ENCODE measurements around the gene NDEL1.

Gene NDEL1

GRCh38 chr17:8480011-8480976, 44.6 kb downstream of the NDEL1 start:
- Histone ChIP-seq H3K4me1 (ENCODE audit: control insufficient read depth, insufficient read depth, low read length) (peaks cover 17% of the 10 kb centered on the region), H3K9me3 (ENCODE audit: control insufficient read depth, low read length) (peaks cover 11% of the 10 kb centered on the region), H3K9ac (ENCODE audit: low read length) (peak overlapping the region; percentile 25), H3K36me3 (ENCODE audit: control insufficient read depth, insufficient read depth, low read length, severe bottlenecking) (peaks cover 57% of the 10 kb centered on the region), H3K4me3 (ENCODE audit: low read length) (peak overlapping the region; percentile 37), H3K27me3 (replicated peaks; ENCODE audit: control insufficient read depth, insufficient read depth, low read length) (no peaks in the 10 kb centered on the region)
- DNase-seq (ENCODE audit: low read depth): no peak

DNA sequence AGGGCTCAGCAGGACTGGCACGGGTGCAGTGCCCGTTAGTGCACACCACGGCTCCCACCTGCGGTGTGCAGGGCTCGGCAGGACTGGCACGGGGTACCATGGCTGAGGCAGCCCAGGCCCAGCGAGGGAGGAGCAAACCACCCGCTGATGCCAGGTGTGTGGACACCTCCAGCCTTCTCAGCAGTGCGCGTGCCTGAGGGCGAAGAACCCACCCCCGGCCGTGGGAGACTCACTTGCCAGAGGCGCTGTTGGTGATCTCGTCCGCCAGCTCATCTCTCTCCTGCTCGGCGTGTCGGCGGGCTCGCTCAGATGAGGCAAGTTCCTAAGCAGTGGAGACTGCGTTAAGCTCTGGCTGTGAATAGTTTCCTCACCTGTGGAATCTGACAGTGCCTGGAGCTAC, 45.4 kb downstream of the NDEL1 start:
- Histone ChIP-seq H3K27me3 (replicated peaks; ENCODE audit: control insufficient read depth, insufficient read depth, low read length) (no peaks in the 10 kb centered on the region), H3K9ac (ENCODE audit: low read length) (no peak overlapping the region), H3K4me1 (ENCODE audit: control insufficient read depth, insufficient read depth, low read length) (peaks cover 17% of the 10 kb centered on the region), H3K4me3 (ENCODE audit: low read length) (no peak overlapping the region), H3K36me3 (ENCODE audit: control insufficient read depth, insufficient read depth, low read length, severe bottlenecking) (peaks cover 49% of the 10 kb centered on the region), H3K9me3 (ENCODE audit: control insufficient read depth, low read length) (peaks cover 11% of the 10 kb centered on the region)
- no peak for DNase-seq (ENCODE audit: low read depth)

DNA sequence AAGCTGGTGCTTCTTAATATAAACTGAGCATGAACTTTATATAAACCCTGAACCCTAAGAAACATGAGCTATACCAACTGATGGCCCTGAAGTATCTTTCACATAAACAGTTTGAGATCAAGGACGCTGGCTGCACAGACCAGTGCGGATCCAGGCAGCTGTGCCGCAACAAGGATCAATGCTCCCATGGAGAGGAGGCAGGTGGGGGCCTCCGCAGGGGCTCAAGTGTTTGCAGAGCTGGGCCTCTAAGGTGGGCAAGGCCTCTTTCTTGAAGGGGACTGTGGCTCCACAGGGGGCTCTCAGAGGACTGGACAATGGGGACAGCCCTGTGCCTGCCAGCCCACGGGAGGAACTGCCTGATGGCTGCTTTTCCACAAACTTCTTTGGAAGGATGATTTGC, 46.0 kb downstream of the NDEL1 start:
- no peaks in the 10 kb centered on the region for H3K27me3 ChIP-seq (replicated peaks; ENCODE audit: control insufficient read depth, insufficient read depth, low read length)
- H3K9me3 ChIP-seq (ENCODE audit: control insufficient read depth, low read length): peaks cover 11% of the 10 kb centered on the region
- H3K36me3 ChIP-seq (ENCODE audit: control insufficient read depth, insufficient read depth, low read length, severe bottlenecking): peaks cover 43% of the 10 kb centered on the region
- no peak overlapping the region for H3K4me3 ChIP-seq (ENCODE audit: low read length)
- H3K9ac ChIP-seq (ENCODE audit: low read length): no peak overlapping the region
- DNase-seq (ENCODE audit: low read depth): no peak
- H3K4me1 ChIP-seq (ENCODE audit: control insufficient read depth, insufficient read depth, low read length): peaks cover 17% of the 10 kb centered on the region

- Histone ChIP-seq H3K36me3 (ENCODE audit: control insufficient read depth, insufficient read depth, low read length, severe bottlenecking) (peaks cover 41% of the 10 kb centered on the region), H3K4me3 (ENCODE audit: low read length) (no peak overlapping the region), H3K4me1 (ENCODE audit: control insufficient read depth, insufficient read depth, low read length) (peaks cover 17% of the 10 kb centered on the region), H3K9me3 (ENCODE audit: control insufficient read depth, low read length) (peaks cover 11% of the 10 kb centered on the region), H3K9ac (ENCODE audit: low read length) (no peak overlapping the region), H3K27me3 (replicated peaks; ENCODE audit: control insufficient read depth, insufficient read depth, low read length) (no peaks in the 10 kb centered on the region)
- no peak for DNase-seq (ENCODE audit: low read depth)
Measured at GRCh38 chr17:8482546-8482945, 46.9 kb downstream of the NDEL1 start.

GRCh38 chr17:8484465-8484864, 48.8 kb downstream of the NDEL1 start:
- Histone ChIP-seq H3K9me3 (ENCODE audit: control insufficient read depth, low read length) (peaks cover 11% of the 10 kb centered on the region), H3K9ac (ENCODE audit: low read length) (no peak overlapping the region), H3K27me3 (replicated peaks; ENCODE audit: control insufficient read depth, insufficient read depth, low read length) (no peaks in the 10 kb centered on the region), H3K4me1 (ENCODE audit: control insufficient read depth, insufficient read depth, low read length) (peaks cover 14% of the 10 kb centered on the region), H3K4me3 (ENCODE audit: low read length) (no peak overlapping the region), H3K36me3 (ENCODE audit: control insufficient read depth, insufficient read depth, low read length, severe bottlenecking) (peaks cover 39% of the 10 kb centered on the region)
- DNase-seq (ENCODE audit: low read depth): no peak

- Histone ChIP-seq H3K9me3 (ENCODE audit: control insufficient read depth, low read length) (peaks cover 11% of the 10 kb centered on the region), H3K4me1 (ENCODE audit: control insufficient read depth, insufficient read depth, low read length) (peaks cover 4% of the 10 kb centered on the region), H3K36me3 (ENCODE audit: control insufficient read depth, insufficient read depth, low read length, severe bottlenecking) (peaks cover 39% of the 10 kb centered on the region), H3K9ac (ENCODE audit: low read length) (no peak overlapping the region), H3K27me3 (replicated peaks; ENCODE audit: control insufficient read depth, insufficient read depth, low read length) (no peaks in the 10 kb centered on the region), H3K4me3 (ENCODE audit: low read length) (no peak overlapping the region)
- no peak for DNase-seq (ENCODE audit: low read depth)
Measured at GRCh38 chr17:8485491-8485890, 49.8 kb downstream of the NDEL1 start.

- H3K9ac ChIP-seq (ENCODE audit: low read length): no peak overlapping the region
- H3K36me3 ChIP-seq (ENCODE audit: control insufficient read depth, insufficient read depth, low read length, severe bottlenecking): peaks cover 46% of the 10 kb centered on the region
- H3K4me3 ChIP-seq (ENCODE audit: low read length): no peak overlapping the region
- H3K4me1 ChIP-seq (ENCODE audit: control insufficient read depth, insufficient read depth, low read length): peaks cover 3% of the 10 kb centered on the region
- H3K27me3 ChIP-seq (replicated peaks; ENCODE audit: control insufficient read depth, insufficient read depth, low read length): no peaks in the 10 kb centered on the region
- no peak for DNase-seq (ENCODE audit: low read depth)
- peaks cover 11% of the 10 kb centered on the region for H3K9me3 ChIP-seq (ENCODE audit: control insufficient read depth, low read length)
Measured at GRCh38 chr17:8487130-8487645, 51.5 kb downstream of the NDEL1 start.

DNA sequence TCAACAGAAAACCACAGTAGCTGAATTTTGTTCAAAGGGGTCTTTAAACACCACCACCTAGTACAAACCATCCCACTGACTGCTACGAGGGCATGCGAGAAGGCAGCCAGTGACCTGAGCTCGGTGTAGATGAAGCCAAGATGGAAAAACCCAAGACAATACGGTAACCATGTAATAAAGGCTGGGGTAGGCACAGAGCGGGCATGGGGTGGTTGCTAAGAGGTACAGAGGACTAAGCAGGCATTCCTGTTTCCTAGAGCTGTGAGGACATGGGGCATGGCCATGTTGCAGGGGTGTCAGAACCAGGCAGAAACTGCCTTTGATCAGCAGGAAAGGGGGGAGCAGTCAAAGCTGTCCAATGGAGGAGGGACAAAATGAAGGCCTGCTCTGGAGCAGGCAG, 52.1 kb downstream of the NDEL1 start:
- H3K4me3 ChIP-seq (ENCODE audit: low read length): no peak overlapping the region
- no peak for DNase-seq (ENCODE audit: low read depth)
- H3K9ac ChIP-seq (ENCODE audit: low read length): no peak overlapping the region
- H3K27me3 ChIP-seq (replicated peaks; ENCODE audit: control insufficient read depth, insufficient read depth, low read length): no peaks in the 10 kb centered on the region
- H3K4me1 ChIP-seq (ENCODE audit: control insufficient read depth, insufficient read depth, low read length): peaks cover 3% of the 10 kb centered on the region
- H3K9me3 ChIP-seq (ENCODE audit: control insufficient read depth, low read length): peaks cover 11% of the 10 kb centered on the region
- H3K36me3 ChIP-seq (ENCODE audit: control insufficient read depth, insufficient read depth, low read length, severe bottlenecking): peaks cover 48% of the 10 kb centered on the region

- Histone ChIP-seq H3K4me3 (ENCODE audit: low read length) (no peak overlapping the region), H3K36me3 (ENCODE audit: control insufficient read depth, insufficient read depth, low read length, severe bottlenecking) (peaks cover 43% of the 10 kb centered on the region), H3K9me3 (ENCODE audit: control insufficient read depth, low read length) (peaks cover 11% of the 10 kb centered on the region), H3K27me3 (replicated peaks; ENCODE audit: control insufficient read depth, insufficient read depth, low read length) (no peaks in the 10 kb centered on the region), H3K9ac (ENCODE audit: low read length) (no peak overlapping the region), H3K4me1 (ENCODE audit: control insufficient read depth, insufficient read depth, low read length) (peaks cover 3% of the 10 kb centered on the region)
- DNase-seq (ENCODE audit: low read depth): no peak
Measured at GRCh38 chr17:8488491-8488890, 52.8 kb downstream of the NDEL1 start.

DNA sequence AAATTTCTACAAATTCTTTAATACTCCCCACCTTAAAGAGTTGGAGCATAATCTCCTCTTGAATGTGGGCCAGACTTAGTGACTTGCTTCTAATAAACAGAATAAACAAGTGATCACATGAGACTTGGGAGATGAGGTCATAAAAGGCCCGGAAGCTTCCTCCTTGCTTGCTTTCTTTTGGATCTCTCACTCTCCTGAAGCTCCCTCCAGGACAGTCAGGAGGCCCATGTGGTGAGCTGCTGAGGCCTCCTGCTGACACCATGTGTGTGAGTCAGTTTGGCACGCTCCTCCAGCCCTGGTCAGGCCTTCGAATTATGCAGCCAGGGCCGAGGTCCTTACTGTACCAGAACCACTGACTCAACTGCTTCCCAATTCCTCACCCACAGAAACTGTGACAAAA, 53.2 kb downstream of the NDEL1 start:
- no peaks in the 10 kb centered on the region for H3K27me3 ChIP-seq (replicated peaks; ENCODE audit: control insufficient read depth, insufficient read depth, low read length)

DNA sequence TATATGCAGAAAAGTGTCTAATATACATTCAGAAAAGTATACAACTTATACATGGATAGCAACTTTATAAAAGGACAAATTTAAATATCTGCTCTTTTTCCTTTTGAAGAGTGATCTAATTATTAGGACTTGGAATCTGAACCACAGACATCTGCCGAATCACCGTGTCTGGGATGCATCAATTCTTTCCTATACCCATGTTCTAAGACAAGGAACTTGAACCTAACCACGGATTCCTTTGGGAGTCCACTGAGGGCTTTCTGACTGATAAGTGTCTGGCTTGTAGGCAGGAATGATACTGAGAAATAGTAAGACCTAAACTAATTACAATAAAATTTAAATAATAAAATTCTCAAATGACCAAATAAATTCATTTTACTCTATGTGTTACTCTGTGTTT, 54.2 kb downstream of the NDEL1 start:
- no peak overlapping the region for H3K9ac ChIP-seq (ENCODE audit: low read length)
- H3K36me3 ChIP-seq (ENCODE audit: control insufficient read depth, insufficient read depth, low read length, severe bottlenecking): peaks cover 32% of the 10 kb centered on the region
- no peaks in the 10 kb centered on the region for H3K27me3 ChIP-seq (replicated peaks; ENCODE audit: control insufficient read depth, insufficient read depth, low read length)
- H3K9me3 ChIP-seq (ENCODE audit: control insufficient read depth, low read length): peaks cover 1% of the 10 kb centered on the region
- no peak overlapping the region for H3K4me3 ChIP-seq (ENCODE audit: low read length)
- DNase-seq (ENCODE audit: low read depth): no peak
- H3K4me1 ChIP-seq (ENCODE audit: control insufficient read depth, insufficient read depth, low read length): peaks cover 3% of the 10 kb centered on the region

More for the DNA sequence above, 53.2 kb downstream of the NDEL1 start:
- H3K4me1 ChIP-seq (ENCODE audit: control insufficient read depth, insufficient read depth, low read length): peaks cover 3% of the 10 kb centered on the region
- H3K4me3 ChIP-seq (ENCODE audit: low read length): no peak overlapping the region
- peak; percentile 69 for DNase-seq (ENCODE audit: low read depth)
- H3K9ac ChIP-seq (ENCODE audit: low read length): no peak overlapping the region
- H3K36me3 ChIP-seq (ENCODE audit: control insufficient read depth, insufficient read depth, low read length, severe bottlenecking): peaks cover 41% of the 10 kb centered on the region
- peaks cover 11% of the 10 kb centered on the region for H3K9me3 ChIP-seq (ENCODE audit: control insufficient read depth, low read length)

Data from adipocyte (in vitro differentiated cells).